Lower leg skin (tissue), 4 donors: ENCODE results near the gene APBA2. TPM values are rescaled to one million over a fixed set of nuclear protein-coding genes. Genes with fewer than 3 reads are reported as not detected.
"Not testable (repeated sequence)": the region's sequence is repeated elsewhere in the genome, so short reads cannot be mapped to it uniquely, and the experiment has no call there.

Experiments
- DNase-seq, 2 donors: peaks; one replicate each; pipeline ENCODE4 v3.0.0-alpha.2; 2019; ENCODE audit warnings: low spot score in 2 of 2
- H3K4me3 ChIP-seq: fragments of 200-600 bp; sonication (generic); 2 replicates; pipeline ENCODE4 v1.5.1; 2017; ENCODE audit warnings: mild to moderate bottlenecking, low read depth; ENCODE audit not compliant: poor library complexity, severe bottlenecking
- CTCF ChIP-seq, 3 donors: fragments of 450-650 bp; IDR thresholded peaks; one replicate each; pipeline ENCODE4 v1.5.1; 2016; ENCODE audit warnings: antibody characterized with exemption in 3 of 3, mild to moderate bottlenecking in 3 of 3, moderate library complexity in 2 of 3
- POLR2A ChIP-seq, 2 donors: fragments of 450-650 bp; IDR thresholded peaks; one replicate each; pipeline ENCODE4 v1.6.1; 2016 to 2017; ENCODE audit warnings: antibody characterized with exemption in 2 of 2, mild to moderate bottlenecking in 1 of 2, moderate library complexity in 1 of 2
- WGBS, 2 donors: methylation state at CpG; one replicate each; pipeline ENCODE4 v1.1.5; 2018; 5-methylcytosine and 5-hydroxymethylcytosine counted together
- intact Hi-C: fragments of 100-400 bp; cut with DNase I; formaldehyde crosslinking; loops from one replicate; pipeline ENCODE4 v1.15.0; 2023; ENCODE audit warnings: low total_unique reads
- total RNA-seq, 4 donors: library from RNA; depleted of rRNA; stranded (reverse); fragments of >200 nt; gene quantifications; one replicate each; pipeline ENCODE4 v1.1.0, GENCODE V29; 2016

Gene APBA2
- total RNA-seq = 1 to 10 TPM in 3 of 4 donors, under 1 TPM in 1; 0.80 to 1.9 (median 1.6) TPM

GRCh38 chr15:28885630-28886430, at the start of gene APBA2:
TSS of gene APBA2 (plus strand) at chr15:28885974. CDS start at chr15:29053885, 167,911 bp downstream.
- intact Hi-C loops = no loop called here
- no peak for DNase-seq
- H3K4me3 ChIP-seq = peak within 1 kb of the TSS; percentile 24
- no peak for TF ChIP-seq POLR2A (IDR thresholded peaks at IDR 0.05)
- TF ChIP-seq CTCF (IDR thresholded peaks at IDR 0.05) = no peak
- WGBS, 2 donors = 0 to 1% methylated on average over 25 to 40 of the region's 109 CpGs

GRCh38 chr15:28840285-28840684, 45.5 kb upstream of the APBA2 start:
- H3K4me3 ChIP-seq, DNase-seq, intact Hi-C loops: not testable (repeated sequence)
- WGBS, 2 donors = 75 to 93% methylated on average over 2 to 9 of the region's 9 CpGs

- H3K4me3 ChIP-seq, intact Hi-C loops: not testable (repeated sequence)
- WGBS, 2 donors = 85 to 86% methylated on average over 11 of the region's 11 CpGs
- DNase-seq = peak in 1 of 2 donors; percentile 57
Measured at GRCh38 chr15:28842210-28842609, 43.6 kb upstream of the APBA2 start.

- DNase-seq, intact Hi-C loops, H3K4me3 ChIP-seq: not testable (repeated sequence)
- WGBS, 2 donors = 89 to 93% methylated on average over 12 of the region's 12 CpGs
Measured at GRCh38 chr15:28843520-28843919, 42.3 kb upstream of the APBA2 start.

GRCh38 chr15:28844147-28844546, 41.6 kb upstream of the APBA2 start:
- DNase-seq, intact Hi-C loops, H3K4me3 ChIP-seq: not testable (repeated sequence)
- 73 to 85% methylated on average over 7 to 14 of the region's 14 CpGs for WGBS, 2 donors

- H3K4me3 ChIP-seq, DNase-seq, intact Hi-C loops: not testable (repeated sequence)
- WGBS, 2 donors = 28 to 60% methylated on average over 1 to 5 of the region's 5 CpGs
Measured at GRCh38 chr15:28847247-28847646, 38.5 kb upstream of the APBA2 start.

GRCh38 chr15:28847959-28848358, 37.8 kb upstream of the APBA2 start:
- H3K4me3 ChIP-seq, DNase-seq, intact Hi-C loops: not testable (repeated sequence)
- 88 to 95% methylated on average over 9 of the region's 9 CpGs for WGBS, 2 donors

- H3K4me3 ChIP-seq, intact Hi-C loops: not testable (repeated sequence)
- 94% methylated on average over 13 of the region's 13 CpGs for WGBS, 2 donors
- peak in 1 of 2 donors; percentile 65 for DNase-seq
Measured at GRCh38 chr15:28848521-28848920, 37.3 kb upstream of the APBA2 start, which contains the start of gene GOLGA6L7. TSS of gene GOLGA6L7 (minus strand) at chr15:28848644. CDS start at chr15:28848549, 95 bp downstream.

- WGBS, 2 donors = 91 to 94% methylated on average over 4 to 9 of the region's 17 CpGs
- intact Hi-C loops, H3K4me3 ChIP-seq, DNase-seq: not testable (repeated sequence)
Measured at GRCh38 chr15:28849271-28849670, 36.5 kb upstream of the APBA2 start.

GRCh38 chr15:28849766-28850165, 36.0 kb upstream of the APBA2 start:
- WGBS, 2 donors = 97% methylated on average over 17 to 26 of the region's 31 CpGs
- intact Hi-C loops, H3K4me3 ChIP-seq: not testable (repeated sequence)
- DNase-seq = peak in 1 of 2 donors; percentile 59

- intact Hi-C loops, H3K4me3 ChIP-seq, DNase-seq: not testable (repeated sequence)
- WGBS, 2 donors = 36 to 47% methylated on average over 5 of the region's 5 CpGs
Measured at GRCh38 chr15:28853654-28854053, 32.1 kb upstream of the APBA2 start.

- H3K4me3 ChIP-seq, intact Hi-C loops, DNase-seq: not testable (repeated sequence)
- WGBS, 2 donors = 77 to 83% methylated on average over 2 of the region's 2 CpGs
Measured at GRCh38 chr15:28854578-28854977, 31.2 kb upstream of the APBA2 start.
